GM23248 (cell line): ENCODE data around the gene BHLHE23. TPM values are rescaled to one million over a fixed set of nuclear protein-coding genes. Genes with fewer than 3 reads are reported as not detected.

Source experiments
- DNase-seq: peaks from one replicate; pipeline ENCODE4 v3.0.0-alpha.2; 2015
- H2AFZ ChIP-seq: fragments of 200-600 bp; sonication (generic); 2 replicates; pipeline ENCODE4 v1.6.1; 2016; ENCODE audit warnings: antibody characterized with exemption
- H3F3A ChIP-seq: fragments of 200-600 bp; sonication (generic); 2 replicates; pipeline ENCODE4 v1.6.1; 2016; ENCODE audit warnings: mild to moderate bottlenecking, antibody characterized with exemption, mixed run types; ENCODE audit not compliant: insufficient read depth
- H3K27ac ChIP-seq: fragments of 200-600 bp; sonication (generic); 2 replicates; pipeline ENCODE4 v1.5.1; 2016; ENCODE audit warnings: mild to moderate bottlenecking
- H3K27me3 ChIP-seq: fragments of 200-600 bp; sonication (generic); replicated peaks from 2 replicates; pipeline ENCODE4 v1.6.1; 2016; ENCODE audit warnings: mild to moderate bottlenecking; ENCODE audit not compliant: insufficient read depth
- H3K36me3 ChIP-seq: fragments of 200-600 bp; sonication (generic); 2 replicates; pipeline ENCODE4 v1.6.1; 2016; ENCODE audit warnings: low read depth, mild to moderate bottlenecking
- H3K4me1 ChIP-seq: fragments of 200-600 bp; sonication (generic); 2 replicates; pipeline ENCODE4 v1.6.1; 2016; ENCODE audit warnings: mild to moderate bottlenecking; ENCODE audit not compliant: insufficient read depth
- H3K4me2 ChIP-seq: fragments of 200-600 bp; sonication (generic); one replicate; pipeline ENCODE4 v1.6.1; 2016; ENCODE audit warnings: mild to moderate bottlenecking; ENCODE audit not compliant: unreplicated experiment
- H3K4me3 ChIP-seq: fragments of 200-600 bp; sonication (generic); 2 replicates; pipeline ENCODE4 v1.5.1; 2016; ENCODE audit warnings: mild to moderate bottlenecking
- H3K79me2 ChIP-seq: fragments of 200-600 bp; sonication (generic); 2 replicates; pipeline ENCODE4 v1.6.1; 2016; ENCODE audit warnings: mild to moderate bottlenecking; ENCODE audit not compliant: insufficient read depth
- H3K9ac ChIP-seq: fragments of 200-600 bp; sonication (generic); 2 replicates; pipeline ENCODE4 v1.6.1; 2016; ENCODE audit warnings: mild to moderate bottlenecking
- H3K9me2 ChIP-seq: fragments of 200-600 bp; sonication (generic); 2 replicates; pipeline ENCODE4 v1.6.1; 2016; ENCODE audit warnings: mixed run types, mild to moderate bottlenecking, moderate library complexity; ENCODE audit not compliant: insufficient read depth
- H3K9me3 ChIP-seq: fragments of 200-600 bp; sonication (generic); one replicate; pipeline ENCODE4 v1.6.1; 2017; ENCODE audit warnings: low read depth
- H4K20me1 ChIP-seq: fragments of 200-600 bp; sonication (generic); 2 replicates; pipeline ENCODE4 v1.6.0; 2016; ENCODE audit not compliant: insufficient read depth
- EZH2 ChIP-seq: fragments of 200-600 bp; sonication (generic); IDR thresholded peaks from 2 replicates; pipeline ENCODE4 v1.6.1; 2018; ENCODE audit warnings: antibody characterized with exemption, mild to moderate bottlenecking; ENCODE audit not compliant: insufficient read depth, poor library complexity, severe bottlenecking
- EZH2phosphoT487 ChIP-seq: fragments of 200-600 bp; sonication (generic); IDR thresholded peaks from 2 replicates; pipeline ENCODE4 v1.6.1; 2018; ENCODE audit warnings: antibody characterized with exemption, moderate library complexity, mild to moderate bottlenecking, low read depth; ENCODE audit not compliant: insufficient read depth
- WGBS, 2 experiments: methylation state at CpG; one replicate each; pipeline ENCODE4 v1.1.6; 2015 to 2017; ENCODE audit warnings: low lambda C conversion rate in 2 of 2, low coverage in 1 of 2; ENCODE audit errors: missing lambda C conversion rate in 2 of 2; 5-methylcytosine and 5-hydroxymethylcytosine counted together
- in situ Hi-C: fragments of 300-500 bp; cut with MboI; formaldehyde crosslinking; loops from 2 replicates; pipeline ENCODE4 v1.15.0; 2020
- polyA plus RNA-seq: library from polyadenylated mRNA; unstranded; fragments of >200 nt; fragmentation: Nextera tagmentation; extraction: Ambion mirVana; gene quantifications from 2 replicates; pipeline ENCODE4 v1.2.1, GENCODE V29; 2016
- total RNA-seq: library from RNA; depleted of rRNA; stranded (reverse); fragments of >200 nt; shearing (Covaris generic); gene quantifications from 2 replicates; pipeline ENCODE4 v1.2.3, GENCODE V29; 2014

BHLHE23 gene
- total and polyA plus RNA-seq, 2 experiments from 2014 or later, result not detected

DNA sequence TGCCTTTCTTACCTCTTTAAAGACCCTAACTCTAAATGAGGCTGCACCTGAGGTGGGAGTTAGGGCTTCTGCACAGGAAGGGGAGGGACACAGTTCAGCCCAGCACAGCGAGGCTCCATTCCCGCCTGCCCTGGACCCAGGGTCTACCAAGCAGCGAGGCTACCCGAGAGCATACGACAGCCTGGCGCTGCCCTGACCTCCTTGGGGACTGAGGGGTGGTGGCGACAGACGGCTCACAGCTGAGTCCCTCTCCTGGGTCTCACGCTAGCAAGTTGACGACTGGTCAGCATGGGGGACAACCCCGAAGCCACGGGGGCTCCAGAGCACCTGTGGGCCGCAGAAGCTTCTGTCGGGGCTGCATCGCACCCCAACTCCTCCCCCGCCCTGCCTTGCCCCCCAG lies 29.9 kb downstream of the BHLHE23 start:
- WGBS, 2 experiments, result 65 to 75% methylated on average over 6 to 16 of the region's 16 CpGs
- Histone ChIP-seq H4K20me1 (no peaks in the 10 kb centered on the region), H3F3A (no peaks in the 10 kb centered on the region), H3K4me3 (no peak overlapping the region), H2AFZ (no peak overlapping the region), H3K9ac (no peak overlapping the region), H3K27me3 (peaks cover 53% of the 10 kb centered on the region), H3K9me3 (no peaks in the 10 kb centered on the region), H3K36me3 (no peaks in the 10 kb centered on the region), H3K27ac (no peak overlapping the region), H3K9me2 (no peaks in the 10 kb centered on the region), H3K4me2 (no peak overlapping the region), H3K79me2 (no peaks in the 10 kb centered on the region), H3K4me1 (no peaks in the 10 kb centered on the region)
- no peak for DNase-seq
- in situ Hi-C loops, result no loop called here
- no peak for TF ChIP-seq EZH2
- TF ChIP-seq EZH2phosphoT487, result no peak

DNA sequence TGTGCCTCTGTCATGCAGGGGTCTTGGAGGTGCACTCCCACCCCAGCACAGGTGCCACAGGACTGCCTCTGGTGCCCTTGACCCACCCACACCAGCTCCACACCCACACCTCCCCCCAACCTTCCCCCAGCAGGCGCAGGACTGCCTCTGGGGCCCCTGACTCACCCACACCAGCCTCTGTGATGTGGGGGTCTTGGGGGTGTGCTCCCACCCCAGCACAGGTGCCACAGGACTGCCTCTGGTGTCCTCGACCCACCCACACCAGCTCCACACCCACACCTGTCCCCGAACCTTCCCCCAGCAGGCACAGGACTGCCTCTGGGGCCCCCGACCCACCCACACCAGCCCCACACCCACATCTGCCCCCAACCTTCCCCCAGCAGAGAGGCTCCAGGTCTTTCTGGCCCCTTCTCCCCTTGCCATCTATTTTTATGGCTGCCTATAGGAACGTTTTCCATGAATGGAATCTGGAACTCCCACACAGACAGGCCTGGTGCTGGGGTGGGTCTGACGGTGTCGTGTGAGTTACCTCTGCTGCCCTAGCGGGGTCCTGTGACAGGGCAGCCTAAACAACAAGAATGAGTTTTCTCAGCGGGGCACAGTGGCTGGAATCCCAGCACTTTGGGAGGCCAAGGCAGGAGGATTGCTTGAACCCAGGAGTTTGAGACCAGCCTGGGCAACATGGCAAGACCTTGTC lies 30.8 kb downstream of the BHLHE23 start:
- no peak overlapping the region for H2AFZ ChIP-seq
- H3K4me2 ChIP-seq, result no peak overlapping the region
- no peak overlapping the region for H3K27ac ChIP-seq

DNA sequence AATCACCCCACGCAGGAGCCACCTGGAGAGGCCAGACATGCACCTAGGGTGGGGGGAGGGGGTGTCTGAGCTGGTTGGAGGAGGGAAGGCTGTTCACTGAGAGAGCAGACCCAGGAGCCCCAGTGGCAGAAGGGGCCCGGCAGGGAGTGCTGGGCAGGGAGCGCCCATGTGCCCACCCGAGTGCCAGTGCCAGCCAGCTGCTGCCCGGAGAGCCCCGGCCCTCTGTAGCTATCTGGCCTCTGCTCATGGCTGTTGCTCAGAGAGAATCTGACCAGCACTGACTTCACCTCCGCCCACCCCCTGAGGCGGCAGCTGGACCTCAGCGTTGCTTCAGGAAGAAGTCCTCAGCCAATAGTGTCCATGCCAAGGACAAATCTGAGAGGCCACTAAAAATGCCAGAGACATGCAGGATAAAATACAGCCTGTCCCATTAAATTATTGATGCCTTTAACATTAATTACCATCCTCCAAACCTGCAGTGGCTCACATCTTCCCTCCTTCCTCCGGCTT lies 31.5 kb downstream of the BHLHE23 start:
- 59 to 61% methylated on average over 8 to 9 of the region's 10 CpGs for WGBS, 2 experiments

More for the DNA sequence above, 30.8 kb downstream of the BHLHE23 start:
- no peaks in the 10 kb centered on the region for H4K20me1 ChIP-seq
- TF ChIP-seq EZH2phosphoT487 (no peak), EZH2 (no peak)
- no peaks in the 10 kb centered on the region for H3K79me2 ChIP-seq
- H3F3A ChIP-seq, result no peaks in the 10 kb centered on the region
- no peaks in the 10 kb centered on the region for H3K36me3 ChIP-seq
- no peaks in the 10 kb centered on the region for H3K9me3 ChIP-seq
- WGBS, 2 experiments, result 57 to 67% methylated on average over 6 to 9 of the region's 9 CpGs
- no peak for DNase-seq
- H3K27me3 ChIP-seq, result peaks cover 52% of the 10 kb centered on the region
- in situ Hi-C loops, result no loop called here
- H3K4me3 ChIP-seq, result no peak overlapping the region
- H3K4me1 ChIP-seq, result no peaks in the 10 kb centered on the region
- no peak overlapping the region for H3K9ac ChIP-seq
- no peaks in the 10 kb centered on the region for H3K9me2 ChIP-seq

DNA sequence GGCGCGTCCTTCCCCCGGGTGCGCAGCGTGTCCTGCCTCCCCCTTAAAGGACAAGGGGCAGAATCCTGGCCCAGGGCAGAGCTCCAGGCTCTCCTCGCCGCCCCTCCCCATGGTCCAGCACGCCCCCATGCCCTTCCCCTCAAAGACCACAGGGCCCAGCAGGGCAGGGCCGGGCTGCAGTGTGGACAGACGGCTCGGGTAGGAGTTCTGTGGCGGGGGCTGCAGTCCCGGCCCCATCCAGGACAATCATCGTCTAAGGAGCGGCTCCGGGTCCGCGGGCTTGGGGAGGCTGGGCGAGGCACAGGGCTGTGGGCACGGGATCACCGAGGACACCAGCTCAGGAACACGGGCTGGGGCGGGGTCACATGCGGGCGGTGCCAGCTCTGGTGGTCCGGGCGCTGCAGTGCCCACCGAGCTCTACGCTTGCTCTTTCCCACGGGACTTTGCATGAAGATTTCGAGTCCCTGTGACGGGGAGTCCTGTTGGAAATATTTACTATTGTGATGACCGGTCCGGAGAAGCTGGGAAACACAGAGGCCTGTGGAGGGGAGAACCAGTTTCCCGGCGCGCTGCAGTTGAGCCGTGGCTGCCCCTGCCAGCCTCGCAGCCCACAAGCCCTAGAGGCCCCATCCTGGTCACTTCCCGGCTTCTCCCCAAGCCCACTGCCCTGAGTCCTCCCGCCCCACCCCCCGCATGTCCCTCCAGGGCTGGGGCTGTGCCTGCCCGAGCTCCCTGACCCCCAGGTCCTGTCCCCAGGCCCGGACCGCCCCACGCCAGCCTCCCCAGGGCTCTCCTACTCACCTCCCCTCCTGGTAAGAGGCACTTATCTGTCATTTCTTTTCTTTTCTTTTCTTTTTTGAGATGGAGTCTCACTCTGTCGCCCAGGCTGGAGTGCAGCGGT lies 33.7 kb downstream of the BHLHE23 start:
- no peaks in the 10 kb centered on the region for H3K4me1 ChIP-seq
- no peak overlapping the region for H3K4me2 ChIP-seq
- WGBS, 2 experiments, result 16 to 19% methylated on average over 32 to 48 of the region's 48 CpGs
- no peak overlapping the region for H3K27ac ChIP-seq
- H3K9ac ChIP-seq, result no peak overlapping the region
- no peak for TF ChIP-seq EZH2phosphoT487
- TF ChIP-seq EZH2, result peak; percentile 12
- H3K4me3 ChIP-seq, result peak overlapping the region; percentile 54; the same call in 1 of the 2 replicates
- peak overlapping the region; percentile 38; the same call in 1 of the 2 replicates for H2AFZ ChIP-seq
- H3K9me2 ChIP-seq, result no peaks in the 10 kb centered on the region
- peaks cover 32% of the 10 kb centered on the region for H3K27me3 ChIP-seq
- H4K20me1 ChIP-seq, result no peaks in the 10 kb centered on the region
- in situ Hi-C loops, result no loop called here
- no peaks in the 10 kb centered on the region for H3F3A ChIP-seq
- H3K36me3 ChIP-seq, result no peaks in the 10 kb centered on the region
- no peaks in the 10 kb centered on the region for H3K9me3 ChIP-seq
- no peaks in the 10 kb centered on the region for H3K79me2 ChIP-seq
- DNase-seq, result no peak

More for the DNA sequence above, 31.5 kb downstream of the BHLHE23 start:
- H3K36me3 ChIP-seq, result no peaks in the 10 kb centered on the region
- no peak overlapping the region for H3K4me2 ChIP-seq
- H3K27me3 ChIP-seq, result peaks cover 46% of the 10 kb centered on the region
- H3F3A ChIP-seq, result no peaks in the 10 kb centered on the region
- DNase-seq, result no peak
- no peak overlapping the region for H3K4me3 ChIP-seq
- no peaks in the 10 kb centered on the region for H3K79me2 ChIP-seq
- H3K9ac ChIP-seq, result no peak overlapping the region
- H3K4me1 ChIP-seq, result no peaks in the 10 kb centered on the region
- no peaks in the 10 kb centered on the region for H4K20me1 ChIP-seq
- no peak overlapping the region for H2AFZ ChIP-seq
- no peaks in the 10 kb centered on the region for H3K9me3 ChIP-seq
- no peak overlapping the region for H3K27ac ChIP-seq
- no peaks in the 10 kb centered on the region for H3K9me2 ChIP-seq
- TF ChIP-seq EZH2 (no peak), EZH2phosphoT487 (no peak)
- in situ Hi-C loops, result no loop called here
